GM11168 (cell line): ENCODE results near the gene NPC2.

Source experiments
- in situ Hi-C: fragments of 300-500 bp; cut with MboI; formaldehyde crosslinking; loops from one replicate; pipeline ENCODE4 v1.12.0; 2022; ENCODE audit warnings: low sequenced_read_pairs; ENCODE audit not compliant: unreplicated experiment

Gene NPC2

GRCh38 chr14:74434294-74434693 is 58.8 kb downstream of the NPC2 start:
- in situ Hi-C loops = no loop called here

DNA sequence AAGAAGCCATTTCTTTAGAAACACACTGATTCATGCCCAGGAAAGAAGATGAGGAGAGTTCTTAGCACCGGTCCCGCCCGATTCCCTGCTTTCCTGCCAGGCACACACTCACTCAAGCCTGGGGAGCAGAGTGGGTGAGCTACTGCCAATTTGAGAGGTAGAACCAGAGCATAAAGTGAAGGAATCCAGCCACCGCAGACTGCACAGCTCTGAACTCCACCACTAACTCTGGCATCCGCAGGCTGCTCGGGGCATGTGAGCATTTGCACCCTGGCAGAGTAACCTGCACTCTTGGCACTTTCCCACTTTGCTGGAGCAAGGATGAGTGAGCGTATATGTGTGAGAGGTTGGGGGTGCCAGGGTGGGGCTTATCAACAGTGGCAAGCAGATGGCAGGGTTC is 63.1 kb downstream of the NPC2 start:
- in situ Hi-C loops = no loop called here
